K562 (cell line): Measurements from ENCODE around the gene GPC3. TPM values are rescaled to one million over a fixed set of nuclear protein-coding genes. Genes with fewer than 3 reads are reported as not detected.

Experiments
- ATAC-seq: fragments of 200-7000 bp; cut with Tn5 transposase; 3 replicates; pipeline ENCODE4 v1.9.1; 2020; ENCODE audit warnings: moderate library complexity
- BruUV-seq: library from RNA; stranded (reverse); fragments of 400-500 nt; replicated peaks from 2 replicates; lab custom pipeline; 2021; lab: Mats Ljungman, UMichigan
- CTCF ChIA-PET: fragments of 300-600 bp; formaldehyde crosslinking; extraction: SDS; loops from one replicate; lab custom pipeline; 2021; ENCODE audit warnings: low intra/inter-chr PET ratio; lab: Yijun Ruan, JAX
- POLR2A ChIA-PET: fragments of 300-600, 350-650 bp; sonication (Branson Sonifier 250); formaldehyde crosslinking; extraction: SDS; loops from one replicate; lab custom pipeline; 2021; ENCODE audit warnings: antibody characterized with exemption, inconsistent platforms; lab: Yijun Ruan, JAX
- DNase-seq, 4 experiments: peaks; one replicate each; pipeline versions ENCODE4 v3.0.0 to v3.0.0-alpha.2; 2011 to 2018; ENCODE audit warnings: low spot score in 3 of 4, mixed read lengths in 3 of 4; ENCODE audit errors: extremely low read depth in 1 of 4
- FAIRE-seq: peaks from 2 replicates; lab custom pipeline; 2011; peaks lifted over from hg19 to GRCh38; lab: Jason Lieb, UNC
- H2AFZ ChIP-seq: 2 replicates; pipeline ENCODE4 v1.6.0; 2011; ENCODE audit warnings: low read depth, low read length, control low read depth, inconsistent platforms
- H3K27ac ChIP-seq: fragments of 200-600 bp; 3 replicates; pipeline ENCODE4 v1.8.0; 2011; ENCODE audit warnings: low read depth, mild to moderate bottlenecking, control low read depth, inconsistent platforms, low read length, moderate library complexity, mixed read lengths; ENCODE audit errors: extremely low read depth
- H3K27me3 ChIP-seq, 2 experiments: fragments of 300-600 bp in 1 of 2; 2 replicates in 1 of 2; 3 replicates in 1 of 2; pipeline versions ENCODE4 v1.6.0 to v1.8.0; 2011; ENCODE audit warnings: inconsistent platforms in 2 of 2, low read length in 2 of 2, mild to moderate bottlenecking in 1 of 2, mixed read lengths in 1 of 2, moderate library complexity in 1 of 2; ENCODE audit not compliant: control insufficient read depth in 2 of 2, insufficient read depth in 2 of 2
- H3K36me3 ChIP-seq: fragments of 300-600 bp; 3 replicates; pipeline ENCODE4 v1.8.0; 2011; ENCODE audit warnings: mild to moderate bottlenecking, low read length, inconsistent platforms; ENCODE audit not compliant: control insufficient read depth, insufficient read depth
- H3K4me1 ChIP-seq, 2 experiments: fragments of 200-600 bp in 1 of 2; replicated peaks in 1 of 2; 2 replicates in 1 of 2; 3 replicates in 1 of 2; pipeline versions ENCODE4 v1.5.1 to v1.8.0; 2011; ENCODE audit warnings: inconsistent platforms in 2 of 2, low read length in 2 of 2, mild to moderate bottlenecking in 1 of 2, mixed read lengths in 1 of 2, moderate library complexity in 1 of 2; ENCODE audit not compliant: control insufficient read depth in 2 of 2, insufficient read depth in 2 of 2
- H3K4me2 ChIP-seq: 2 replicates; pipeline ENCODE4 v1.6.1; 2011; ENCODE audit warnings: low read length, control low read depth, inconsistent platforms, mixed read lengths; ENCODE audit not compliant: insufficient read depth
- H3K4me3 ChIP-seq: fragments of 200-600 bp; sonication (generic), shearing (Covaris generic); 2 replicates; pipeline ENCODE4 v1.5.1; 2016; ENCODE audit warnings: control low read depth, inconsistent platforms
- H3K79me2 ChIP-seq: fragments of 200-600 bp; 3 replicates; pipeline ENCODE4 v1.8.0; 2011; ENCODE audit warnings: low read length, inconsistent platforms; ENCODE audit not compliant: control insufficient read depth, insufficient read depth
- H3K9ac ChIP-seq, 2 experiments: 2 replicates each; pipeline versions ENCODE4 v1.6.0 to v1.6.1; 2011; ENCODE audit warnings: low read depth in 2 of 2, low read length in 2 of 2, control low read depth in 1 of 2, inconsistent platforms in 1 of 2, mild to moderate bottlenecking in 1 of 2, mixed read lengths in 1 of 2; ENCODE audit not compliant: insufficient read depth in 1 of 2
- H3K9me1 ChIP-seq: one replicate; pipeline ENCODE4 v1.6.0; 2011; ENCODE audit warnings: inconsistent platforms, mild to moderate bottlenecking, low read length, moderate library complexity; ENCODE audit not compliant: control insufficient read depth, insufficient read depth
- H3K9me3 ChIP-seq: replicated peaks from 2 replicates; pipeline ENCODE4 v1.5.1; 2011; ENCODE audit warnings: low read depth, low read length, inconsistent platforms; ENCODE audit not compliant: control insufficient read depth, insufficient read depth
- H4K20me1 ChIP-seq: replicated peaks from 2 replicates; pipeline ENCODE4 v1.6.1; 2011; ENCODE audit warnings: low read length, inconsistent platforms, mixed read lengths; ENCODE audit not compliant: control insufficient read depth, insufficient read depth
- BACH1 ChIP-seq: fragments of 200-800 bp; sonication (Bioruptor generic); IDR thresholded peaks from 2 replicates; pipeline ENCODE4 v1.6.1; 2016; ENCODE audit warnings: missing genetic modification characterization, missing compliant biosample characterization
- CHCHD3 ChIP-seq: fragments of 250-450 bp; sonication (Bioruptor Pico); IDR thresholded peaks from 2 replicates; pipeline ENCODE4 v2.1.2; 2022; ENCODE audit warnings: mild to moderate bottlenecking
- EP300 ChIP-seq: IDR thresholded peaks from 2 replicates; pipeline ENCODE4 v1.6.1; 2012; ENCODE audit warnings: low read length, improper control_type of control experiment
- FOXJ3 ChIP-seq: sonication (generic); formaldehyde crosslinking; IDR thresholded peaks from 2 replicates; pipeline ENCODE4 v1.4.0; 2020; ENCODE audit warnings: mild to moderate bottlenecking, missing genetic modification reagents
- HNRNPK ChIP-seq: fragments of 200-400 bp; formaldehyde crosslinking; IDR thresholded peaks from one replicate; pipeline ENCODE4 v1.6.1; 2018; ENCODE audit warnings: mild to moderate bottlenecking, low read depth, low read length; ENCODE audit not compliant: poor library complexity, severe bottlenecking
- ILK ChIP-seq: fragments of 450-650 bp; IDR thresholded peaks from 2 replicates; pipeline ENCODE4 v1.6.1; 2016; ENCODE audit warnings: missing genetic modification characterization, low read depth, mild to moderate bottlenecking, missing compliant biosample characterization, moderate library complexity, borderline replicate concordance
- PHF20 ChIP-seq: fragments of 450-650 bp; IDR thresholded peaks from 2 replicates; pipeline ENCODE4 v1.6.1; 2018; ENCODE audit not compliant: partially characterized antibody
- SRSF7 ChIP-seq: fragments of 200-400 bp; formaldehyde crosslinking; optimal IDR thresholded peaks from 2 replicates; pipeline ENCODE3; 2017; ENCODE audit warnings: mild to moderate bottlenecking, low read depth, low read length
- TEAD2 ChIP-seq: fragments of 450-650 bp; IDR thresholded peaks from 2 replicates; pipeline ENCODE4 v1.6.1; 2016; ENCODE audit warnings: missing genetic modification characterization, control low read depth, missing compliant biosample characterization
- XRCC5 ChIP-seq: fragments of 200-400 bp; formaldehyde crosslinking; IDR thresholded peaks from 2 replicates; pipeline ENCODE4 v1.6.1; 2017; ENCODE audit warnings: low read depth, mild to moderate bottlenecking, low read length
- ZBED1 ChIP-seq: IDR thresholded peaks from 2 replicates; pipeline ENCODE4 v1.6.1; 2014
- ZNF165 ChIP-seq: fragments of 250-450 bp; sonication (Bioruptor Pico); IDR thresholded peaks from 2 replicates; pipeline ENCODE4 v1.4.0; 2020; ENCODE audit warnings: borderline replicate concordance
- ZNF347 ChIP-seq: fragments of 450-650 bp; formaldehyde crosslinking; IDR thresholded peaks from 2 replicates; pipeline ENCODE4 v1.4.0; 2020; ENCODE audit warnings: low read depth, mild to moderate bottlenecking, moderate library complexity
- WGBS: fragments of 100-300 bp; shearing (Covaris generic); methylation state at CpG from one replicate; pipeline ENCODE4 v1.1.6; 2016; ENCODE audit warnings: low coverage, mixed read lengths; ENCODE audit not compliant: insufficient coverage; ENCODE audit errors: missing lambda C conversion rate; 5-methylcytosine and 5-hydroxymethylcytosine counted together
- in situ Hi-C: fragments of 300-500 bp; cut with MboI; formaldehyde crosslinking; loops from 4 replicates; pipeline ENCODE4 v1.15.0; 2018; ENCODE audit warnings: inconsistent platforms, mixed read lengths
- intact Hi-C: fragments of 100-400 bp; cut with micrococcal nuclease; formaldehyde crosslinking; loops from 2 replicates; pipeline ENCODE4 v1.14.2; 2022
- polyA plus RNA-seq, 8 experiments: library from polyadenylated mRNA; depleted of rRNA in 4 of 8; stranded (reverse) in 5 of 8; unstranded in 3 of 8; fragments of >200 nt; fragmentation: Nextera tagmentation in 2 of 8; fragmentation: Illumina TruSeq in 1 of 8; extraction: Ambion mirVana in 2 of 8; extraction: Trizol in 1 of 8; gene quantifications; 2 replicates each; pipeline versions ENCODE4 v1.2.1 to v1.2.3, GENCODE V29; 2011 to 2014; ENCODE audit warnings: inconsistent platforms in 1 of 8, missing spikeins in 1 of 8
- total RNA-seq, 7 experiments: library from RNA; depleted of rRNA in 6 of 7; stranded (reverse); fragments of >200 nt in 6 of 7; fragmentation: Illumina TruSeq in 2 of 7; extraction: Trizol in 2 of 7; gene quantifications; 2 replicates each; pipeline versions ENCODE4 v1.2.1 to v1.2.3, GENCODE V29; 2011 to 2021; ENCODE audit warnings: low replicate concordance in 1 of 7
- TF ChIP-seq, protein P1 (sequence below): sonication (generic); formaldehyde crosslinking; IDR thresholded peaks from 2 replicates; pipeline ENCODE4 v1.9.0; 2022; ENCODE audit warnings: mild to moderate bottlenecking, missing genetic modification reagents
- TF ChIP-seq, protein P2 (sequence below): sonication (generic); formaldehyde crosslinking; IDR thresholded peaks from 2 replicates; pipeline ENCODE4 v1.8.0; 2022; ENCODE audit warnings: missing genetic modification reagents, mild to moderate bottlenecking, borderline replicate concordance
- TF ChIP-seq, protein P3 (sequence below): sonication (generic); formaldehyde crosslinking; IDR thresholded peaks from 2 replicates; pipeline ENCODE4 v1.8.0; 2022; ENCODE audit warnings: mild to moderate bottlenecking, missing genetic modification reagents, borderline replicate concordance
- TF ChIP-seq, protein P4 (sequence below): sonication (generic); formaldehyde crosslinking; IDR thresholded peaks from 2 replicates; pipeline ENCODE4 v1.8.1; 2023; ENCODE audit warnings: mild to moderate bottlenecking, missing genetic modification reagents

GPC3 gene
- total and polyA plus RNA-seq, 9 of the 15 experiments (the other 6 are each of a cell fraction or from before 2014, with no cell fraction given), result 0.42 TPM; not detected in 8

DNA sequence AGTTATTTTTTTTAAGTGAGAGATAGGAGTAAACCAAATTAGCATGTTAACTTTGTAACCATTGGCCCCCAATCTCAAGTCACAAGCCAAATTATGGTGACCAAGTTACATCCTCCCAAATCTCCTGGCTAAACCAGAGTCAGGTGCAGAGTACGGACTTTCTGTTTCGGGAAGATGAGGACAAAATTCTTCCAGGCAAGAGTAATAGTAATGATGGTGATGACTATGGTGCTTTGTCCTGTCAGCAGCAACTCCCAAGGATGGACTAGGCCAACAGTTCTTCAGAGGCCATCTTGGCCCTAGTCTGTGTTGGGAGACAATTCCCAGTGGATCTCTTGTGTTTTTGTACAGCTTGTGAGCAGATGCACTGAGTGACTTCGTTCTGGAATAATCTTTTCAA is 148.8 kb downstream of the GPC3 start (continued):
- TF ChIP-seq, protein P1, sequence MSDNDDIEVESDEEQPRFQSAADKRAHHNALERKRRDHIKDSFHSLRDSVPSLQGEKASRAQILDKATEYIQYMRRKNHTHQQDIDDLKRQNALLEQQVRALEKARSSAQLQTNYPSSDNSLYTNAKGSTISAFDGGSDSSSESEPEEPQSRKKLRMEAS (CRISPR knock-in tag), result no peak
- TF ChIP-seq ILK (tag) (no peak), CHCHD3 (CRISPR knock-in tag) (no peak), XRCC5 (no peak), EP300 (no peak), TEAD2 (tag) (no peak), ZNF347 (CRISPR knock-in tag) (no peak), PHF20 (no peak), ZBED1 (no peak), HNRNPK (no peak)
- TF ChIP-seq, protein P2, sequence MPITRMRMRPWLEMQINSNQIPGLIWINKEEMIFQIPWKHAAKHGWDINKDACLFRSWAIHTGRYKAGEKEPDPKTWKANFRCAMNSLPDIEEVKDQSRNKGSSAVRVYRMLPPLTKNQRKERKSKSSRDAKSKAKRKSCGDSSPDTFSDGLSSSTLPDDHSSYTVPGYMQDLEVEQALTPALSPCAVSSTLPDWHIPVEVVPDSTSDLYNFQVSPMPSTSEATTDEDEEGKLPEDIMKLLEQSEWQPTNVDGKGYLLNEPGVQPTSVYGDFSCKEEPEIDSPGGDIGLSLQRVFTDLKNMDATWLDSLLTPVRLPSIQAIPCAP (CRISPR knock-in tag), result no peak

DNA sequence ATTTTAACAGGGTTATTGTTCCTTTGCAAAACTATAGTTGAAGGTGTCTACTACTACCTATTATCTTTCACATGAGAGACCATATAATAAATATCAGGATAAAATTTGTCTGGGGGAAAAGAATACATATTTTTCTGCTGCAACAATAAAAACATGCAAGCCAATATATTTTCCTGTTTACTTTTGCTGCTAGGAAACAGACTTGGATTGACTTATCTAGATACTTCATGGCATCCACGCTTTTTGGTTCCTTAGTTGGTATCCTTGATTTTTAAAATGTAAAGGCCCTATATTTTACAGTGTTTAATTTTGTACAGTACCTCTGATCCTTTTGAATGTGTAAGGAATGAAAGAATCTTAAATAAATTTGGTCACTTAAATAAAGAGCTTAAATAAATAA is 150.6 kb downstream of the GPC3 start:
- ChIA-PET POLR2A (no interaction called here), CTCF (no interaction called here)
- Histone ChIP-seq H3K4me3 (no peak overlapping the region), H3K9ac (no peak overlapping the region), H3K4me2 (no peak overlapping the region), H3K9me3 (no peaks in the 10 kb centered on the region), H3K9me1 (no peaks in the 10 kb centered on the region), H3K27ac (no peak overlapping the region), H3K79me2 (no peaks in the 10 kb centered on the region), H3K27me3 (no peaks in the 10 kb centered on the region), H3K4me1 (no peaks in the 10 kb centered on the region), H4K20me1 (no peaks in the 10 kb centered on the region), H3K36me3 (no peaks in the 10 kb centered on the region), H2AFZ (no peak overlapping the region)
- FAIRE-seq, result no peak
- no peak for DNase-seq
- BruUV-seq, result no TSS peak
- in situ Hi-C loops, result no loop called here
- ATAC-seq, result no peak
- 0% methylated on average over 1 of the region's 1 CpG for WGBS
- intact Hi-C loops, result no loop called here
- no peak for TF ChIP-seq ZNF165 (CRISPR knock-in tag)
- TF ChIP-seq, protein P3, sequence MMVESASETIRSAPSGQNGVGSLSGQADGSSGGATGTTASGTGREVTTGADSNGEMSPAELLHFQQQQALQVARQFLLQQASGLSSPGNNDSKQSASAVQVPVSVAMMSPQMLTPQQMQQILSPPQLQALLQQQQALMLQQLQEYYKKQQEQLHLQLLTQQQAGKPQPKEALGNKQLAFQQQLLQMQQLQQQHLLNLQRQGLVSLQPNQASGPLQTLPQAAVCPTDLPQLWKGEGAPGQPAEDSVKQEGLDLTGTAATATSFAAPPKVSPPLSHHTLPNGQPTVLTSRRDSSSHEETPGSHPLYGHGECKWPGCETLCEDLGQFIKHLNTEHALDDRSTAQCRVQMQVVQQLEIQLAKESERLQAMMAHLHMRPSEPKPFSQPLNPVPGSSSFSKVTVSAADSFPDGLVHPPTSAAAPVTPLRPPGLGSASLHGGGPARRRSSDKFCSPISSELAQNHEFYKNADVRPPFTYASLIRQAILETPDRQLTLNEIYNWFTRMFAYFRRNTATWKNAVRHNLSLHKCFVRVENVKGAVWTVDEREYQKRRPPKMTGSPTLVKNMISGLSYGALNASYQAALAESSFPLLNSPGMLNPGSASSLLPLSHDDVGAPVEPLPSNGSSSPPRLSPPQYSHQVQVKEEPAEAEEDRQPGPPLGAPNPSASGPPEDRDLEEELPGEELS (CRISPR knock-in tag), result no peak
- TF ChIP-seq XRCC5, result no peak
- no peak for TF ChIP-seq FOXJ3
- no peak for TF ChIP-seq BACH1 (tag)
- TF ChIP-seq SRSF7, result no peak
- TF ChIP-seq, protein P4, sequence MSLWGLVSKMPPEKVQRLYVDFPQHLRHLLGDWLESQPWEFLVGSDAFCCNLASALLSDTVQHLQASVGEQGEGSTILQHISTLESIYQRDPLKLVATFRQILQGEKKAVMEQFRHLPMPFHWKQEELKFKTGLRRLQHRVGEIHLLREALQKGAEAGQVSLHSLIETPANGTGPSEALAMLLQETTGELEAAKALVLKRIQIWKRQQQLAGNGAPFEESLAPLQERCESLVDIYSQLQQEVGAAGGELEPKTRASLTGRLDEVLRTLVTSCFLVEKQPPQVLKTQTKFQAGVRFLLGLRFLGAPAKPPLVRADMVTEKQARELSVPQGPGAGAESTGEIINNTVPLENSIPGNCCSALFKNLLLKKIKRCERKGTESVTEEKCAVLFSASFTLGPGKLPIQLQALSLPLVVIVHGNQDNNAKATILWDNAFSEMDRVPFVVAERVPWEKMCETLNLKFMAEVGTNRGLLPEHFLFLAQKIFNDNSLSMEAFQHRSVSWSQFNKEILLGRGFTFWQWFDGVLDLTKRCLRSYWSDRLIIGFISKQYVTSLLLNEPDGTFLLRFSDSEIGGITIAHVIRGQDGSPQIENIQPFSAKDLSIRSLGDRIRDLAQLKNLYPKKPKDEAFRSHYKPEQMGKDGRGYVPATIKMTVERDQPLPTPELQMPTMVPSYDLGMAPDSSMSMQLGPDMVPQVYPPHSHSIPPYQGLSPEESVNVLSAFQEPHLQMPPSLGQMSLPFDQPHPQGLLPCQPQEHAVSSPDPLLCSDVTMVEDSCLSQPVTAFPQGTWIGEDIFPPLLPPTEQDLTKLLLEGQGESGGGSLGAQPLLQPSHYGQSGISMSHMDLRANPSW (CRISPR knock-in tag), result no peak
